ENCODE results near the gene TMEM269. TPM values are rescaled to one million over a fixed set of nuclear protein-coding genes. Genes with fewer than 3 reads are reported as not detected.

The TMEM269 gene
- total and polyA plus RNA-seq, 2 experiments from 2014 or later = 0.35 to 0.69 TPM

- no peaks in the 10 kb centered on the region for H3K27me3 ChIP-seq
- no peak for TF ChIP-seq CTCF (IDR thresholded peaks at IDR 0.05; ENCODE audit: low read depth, low read length)
- no peak for DNase-seq (ENCODE audit: low read depth in 1 of 2, low spot score in 1 of 2)
- no peaks in the 10 kb centered on the region for H3K9me3 ChIP-seq (ENCODE audit: low read depth)
- peak overlapping the region; percentile 81 for H3K27ac ChIP-seq
- no peaks in the 10 kb centered on the region for H3K36me3 ChIP-seq
- H3K4me1 ChIP-seq (ENCODE audit: low read depth) = peaks cover 24% of the 10 kb centered on the region
- H3K4me3 ChIP-seq = peak overlapping the region; percentile 58
These were observed 16.6 kb upstream of the TMEM269 start for GRCh38 chr1:42768172-42768571.

GRCh38 chr1:42769811-42770210 lies 15.0 kb upstream of the TMEM269 start:
- Histone ChIP-seq H3K27ac (no peak overlapping the region), H3K4me1 (ENCODE audit: low read depth) (peaks cover 18% of the 10 kb centered on the region), H3K36me3 (peaks cover 14% of the 10 kb centered on the region), H3K9me3 (ENCODE audit: low read depth) (no peaks in the 10 kb centered on the region), H3K4me3 (no peak overlapping the region), H3K27me3 (no peaks in the 10 kb centered on the region)
- no peak for DNase-seq (ENCODE audit: low read depth in 1 of 2, low spot score in 1 of 2)
- no peak for TF ChIP-seq CTCF (IDR thresholded peaks at IDR 0.05; ENCODE audit: low read depth, low read length)

- H3K4me1 ChIP-seq (ENCODE audit: low read depth) = peaks cover 6% of the 10 kb centered on the region
- H3K9me3 ChIP-seq (ENCODE audit: low read depth) = no peaks in the 10 kb centered on the region
- H3K27me3 ChIP-seq = no peaks in the 10 kb centered on the region
- H3K4me3 ChIP-seq = no peak overlapping the region
- DNase-seq (ENCODE audit: low read depth in 1 of 2, low spot score in 1 of 2) = no peak
- no peak for TF ChIP-seq CTCF (IDR thresholded peaks at IDR 0.05; ENCODE audit: low read depth, low read length)
- H3K27ac ChIP-seq = no peak overlapping the region
- H3K36me3 ChIP-seq = peaks cover 34% of the 10 kb centered on the region
These were observed 11.4 kb upstream of the TMEM269 start for GRCh38 chr1:42773420-42773819.

- no peak for TF ChIP-seq CTCF (IDR thresholded peaks at IDR 0.05; ENCODE audit: low read depth, low read length)
- Histone ChIP-seq H3K27ac (no peak overlapping the region), H3K4me1 (ENCODE audit: low read depth) (peaks cover 6% of the 10 kb centered on the region), H3K9me3 (ENCODE audit: low read depth) (no peaks in the 10 kb centered on the region), H3K36me3 (peaks cover 35% of the 10 kb centered on the region), H3K27me3 (no peaks in the 10 kb centered on the region), H3K4me3 (no peak overlapping the region)
- DNase-seq (ENCODE audit: low read depth in 1 of 2, low spot score in 1 of 2) = no peak
These were observed 9.8 kb upstream of the TMEM269 start for GRCh38 chr1:42774928-42775526.

- Histone ChIP-seq H3K27me3 (no peaks in the 10 kb centered on the region), H3K4me3 (no peak overlapping the region), H3K4me1 (ENCODE audit: low read depth) (peaks cover 6% of the 10 kb centered on the region), H3K27ac (no peak overlapping the region), H3K9me3 (ENCODE audit: low read depth) (no peaks in the 10 kb centered on the region), H3K36me3 (peaks cover 35% of the 10 kb centered on the region)
- no peak for DNase-seq (ENCODE audit: low read depth in 1 of 2, low spot score in 1 of 2)
- no peak for TF ChIP-seq CTCF (IDR thresholded peaks at IDR 0.05; ENCODE audit: low read depth, low read length)
These were observed 8.3 kb upstream of the TMEM269 start for GRCh38 chr1:42776502-42776901.

All from cardiac muscle cell (in vitro differentiated cells and primary cell).